ENCODE results near the gene SPINK1. TPM values are rescaled to one million over a fixed set of nuclear protein-coding genes. Genes with fewer than 3 reads are reported as not detected.

Gene SPINK1
- total and polyA plus RNA-seq, 7 experiments from 2014 or later: not detected

- CTCF ChIA-PET: interaction anchor here (0.5 kb wide), 1 partner anchor 1119 kb away, joined by 3 read pairs; no protein-coding TSS in a partner anchor
- intact Hi-C loops (cut with micrococcal nuclease): no loop called here
- H3K27me3 Mint-ChIP-seq: peaks cover 0 to 18% (median 10%) of the 10 kb centered on the region in 5 donors
Measured at GRCh38 chr5:147845618-147846017, 14.1 kb upstream of the SPINK1 start.

GRCh38 chr5:147844846-147845245 is 13.4 kb upstream of the SPINK1 start:
- no peaks in the 10 kb centered on the region for H3K4me1 ChIP-seq (ENCODE audit: control insufficient read depth in 2 of 2, insufficient read depth in 2 of 2, low read length in 2 of 2)
- Mint-ChIP-seq H3K9me3 (peaks cover 0 to 3% (median 0%) of the 10 kb centered on the region in 11 donors), H3K4me1 (no peaks in the 10 kb centered on the region), H3K4me3 (no peak overlapping the region), H3K36me3 (no peaks in the 10 kb centered on the region), H3K27me3 (peaks cover 0 to 18% (median 10%) of the 10 kb centered on the region in 5 donors), H3K27ac (no peak overlapping the region)
- DNase-seq (no peak), ATAC-seq (no peak)
- H3K9me3 ChIP-seq (ENCODE audit: control insufficient read depth in 2 of 3, low read length in 3 of 3): no peaks in the 10 kb centered on the region
- ChIA-PET POLR2A (no interaction called here), CTCF (interaction anchor here (0.5 kb wide), 1 partner anchor 1118 kb away, joined by 3 read pairs; no protein-coding TSS in a partner anchor)
- intact Hi-C loops (cut with micrococcal nuclease): no loop called here
- no peaks in the 10 kb centered on the region for H3K36me3 ChIP-seq (ENCODE audit: control insufficient read depth in 2 of 3, insufficient read depth in 3 of 3, low read length in 3 of 3)
- no peak overlapping the region for H3K27ac ChIP-seq (ENCODE audit: low read depth, low read length)
- no peaks in the 10 kb centered on the region for H3K27me3 ChIP-seq (ENCODE audit: control insufficient read depth in 2 of 2, insufficient read depth in 2 of 2, low read length in 2 of 2)
- H3K4me3 ChIP-seq (ENCODE audit: low read length): no peak overlapping the region

More at GRCh38 chr5:147845618-147846017, 14.1 kb upstream of the SPINK1 start:
- H3K4me3 Mint-ChIP-seq: no peak overlapping the region
- H3K36me3 Mint-ChIP-seq: no peaks in the 10 kb centered on the region
- H3K4me1 Mint-ChIP-seq: no peaks in the 10 kb centered on the region
- H3K27ac ChIP-seq (ENCODE audit: low read depth, low read length): no peak overlapping the region
- no peaks in the 10 kb centered on the region for H3K36me3 ChIP-seq (ENCODE audit: control insufficient read depth in 2 of 3, insufficient read depth in 3 of 3, low read length in 3 of 3)
- no peak overlapping the region for H3K4me3 ChIP-seq (ENCODE audit: low read length)
- peaks cover 0 to 3% (median 0%) of the 10 kb centered on the region in 11 donors for H3K9me3 Mint-ChIP-seq
- H3K27me3 ChIP-seq (ENCODE audit: control insufficient read depth in 2 of 2, insufficient read depth in 2 of 2, low read length in 2 of 2): no peaks in the 10 kb centered on the region
- POLR2A ChIA-PET: no interaction called here
- H3K27ac Mint-ChIP-seq: no peak overlapping the region
- DNase-seq (no peak), ATAC-seq (no peak)
- no peaks in the 10 kb centered on the region for H3K4me1 ChIP-seq (ENCODE audit: control insufficient read depth in 2 of 2, insufficient read depth in 2 of 2, low read length in 2 of 2)
- no peaks in the 10 kb centered on the region for H3K9me3 ChIP-seq (ENCODE audit: control insufficient read depth in 2 of 3, low read length in 3 of 3)

DNA sequence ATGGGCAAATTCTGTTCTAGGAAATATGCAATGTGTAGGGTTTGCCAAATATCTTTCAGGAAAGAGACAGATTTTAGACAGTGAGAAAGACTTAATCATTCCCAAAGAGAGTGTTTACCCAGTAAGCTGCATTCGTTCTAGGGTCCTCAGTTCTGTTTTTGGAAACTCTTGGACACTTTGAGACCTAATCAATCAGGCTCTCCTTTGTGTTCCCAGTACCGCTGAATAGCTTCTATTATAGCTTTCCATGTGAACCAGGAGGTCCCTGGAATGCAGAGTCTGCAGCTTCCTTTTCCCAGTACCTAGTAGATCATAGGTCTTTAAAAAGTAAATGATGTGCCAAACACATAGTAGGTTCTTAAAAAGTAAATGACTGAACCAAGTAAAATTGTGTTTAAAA is 11.4 kb upstream of the SPINK1 start:
- Mint-ChIP-seq H3K4me3 (no peak overlapping the region), H3K4me1 (no peaks in the 10 kb centered on the region), H3K36me3 (no peaks in the 10 kb centered on the region), H3K27ac (no peak overlapping the region), H3K27me3 (peaks cover 0 to 23% (median 14%) of the 10 kb centered on the region in 5 donors), H3K9me3 (peaks cover 0 to 7% (median 0%) of the 10 kb centered on the region in 11 donors)
- intact Hi-C loops (cut with micrococcal nuclease): no loop called here
- no peak for ATAC-seq
- ChIA-PET POLR2A (no interaction called here), CTCF (no interaction called here)
- H3K27ac ChIP-seq (ENCODE audit: low read depth, low read length): no peak overlapping the region
- no peaks in the 10 kb centered on the region for H3K27me3 ChIP-seq (ENCODE audit: control insufficient read depth in 2 of 2, insufficient read depth in 2 of 2, low read length in 2 of 2)
- no peak for DNase-seq
- no peaks in the 10 kb centered on the region for H3K36me3 ChIP-seq (ENCODE audit: control insufficient read depth in 2 of 3, insufficient read depth in 3 of 3, low read length in 3 of 3)
- no peaks in the 10 kb centered on the region for H3K9me3 ChIP-seq (ENCODE audit: control insufficient read depth in 2 of 3, low read length in 3 of 3)
- no peak overlapping the region for H3K4me3 ChIP-seq (ENCODE audit: low read length)
- no peaks in the 10 kb centered on the region for H3K4me1 ChIP-seq (ENCODE audit: control insufficient read depth in 2 of 2, insufficient read depth in 2 of 2, low read length in 2 of 2)

GRCh38 chr5:147836439-147836838 is 5.0 kb upstream of the SPINK1 start:
- no peak for DNase-seq
- POLR2A ChIA-PET: no interaction called here
- Histone ChIP-seq H3K4me1 (ENCODE audit: control insufficient read depth in 2 of 2, insufficient read depth in 2 of 2, low read length in 2 of 2) (no peaks in the 10 kb centered on the region), H3K36me3 (ENCODE audit: control insufficient read depth in 2 of 3, insufficient read depth in 3 of 3, low read length in 3 of 3) (no peaks in the 10 kb centered on the region), H3K27ac (ENCODE audit: low read depth, low read length) (no peak overlapping the region), H3K4me3 (ENCODE audit: low read length) (no peak overlapping the region), H3K9me3 (ENCODE audit: control insufficient read depth in 2 of 3, low read length in 3 of 3) (no peaks in the 10 kb centered on the region), H3K27me3 (ENCODE audit: control insufficient read depth in 2 of 2, insufficient read depth in 2 of 2, low read length in 2 of 2) (peaks cover 0 to 3% of the 10 kb centered on the region in 2 donors)
- H3K9me3 Mint-ChIP-seq: peaks cover 0 to 4% (median 0%) of the 10 kb centered on the region in 11 donors
- H3K27me3 Mint-ChIP-seq: peaks cover 4 to 14% (median 6%) of the 10 kb centered on the region in 5 donors
- H3K4me3 Mint-ChIP-seq: no peak overlapping the region
- ATAC-seq: no peak
- intact Hi-C loops (cut with micrococcal nuclease): no loop called here
- CTCF ChIA-PET: no interaction called here
- H3K36me3 Mint-ChIP-seq: no peaks in the 10 kb centered on the region
- no peak overlapping the region for H3K27ac Mint-ChIP-seq
- no peaks in the 10 kb centered on the region for H3K4me1 Mint-ChIP-seq

GRCh38 chr5:147835386-147835798 is 3.9 kb upstream of the SPINK1 start:
- Mint-ChIP-seq H3K9me3 (peaks cover 0 to 4% (median 0%) of the 10 kb centered on the region in 11 donors), H3K27ac (no peak overlapping the region), H3K36me3 (no peaks in the 10 kb centered on the region), H3K4me3 (no peak overlapping the region), H3K4me1 (no peaks in the 10 kb centered on the region), H3K27me3 (peaks cover 4 to 10% (median 7%) of the 10 kb centered on the region in 5 donors)
- H3K4me3 ChIP-seq (ENCODE audit: low read length): no peak overlapping the region
- H3K36me3 ChIP-seq (ENCODE audit: control insufficient read depth in 2 of 3, insufficient read depth in 3 of 3, low read length in 3 of 3): no peaks in the 10 kb centered on the region
- intact Hi-C loops (cut with micrococcal nuclease): no loop called here
- no peak overlapping the region for H3K27ac ChIP-seq (ENCODE audit: low read depth, low read length)
- POLR2A ChIA-PET: no interaction called here
- DNase-seq (no peak), ATAC-seq (no peak)
- H3K4me1 ChIP-seq (ENCODE audit: control insufficient read depth in 2 of 2, insufficient read depth in 2 of 2, low read length in 2 of 2): no peaks in the 10 kb centered on the region
- peaks cover 0 to 3% of the 10 kb centered on the region in 2 donors for H3K27me3 ChIP-seq (ENCODE audit: control insufficient read depth in 2 of 2, insufficient read depth in 2 of 2, low read length in 2 of 2)
- CTCF ChIA-PET: no interaction called here
- H3K9me3 ChIP-seq (ENCODE audit: control insufficient read depth in 2 of 3, low read length in 3 of 3): no peaks in the 10 kb centered on the region

- DNase-seq: no peak
- no peaks in the 10 kb centered on the region for H3K4me1 ChIP-seq (ENCODE audit: control insufficient read depth in 2 of 2, insufficient read depth in 2 of 2, low read length in 2 of 2)
- peaks cover 0 to 3% of the 10 kb centered on the region in 2 donors for H3K27me3 ChIP-seq (ENCODE audit: control insufficient read depth in 2 of 2, insufficient read depth in 2 of 2, low read length in 2 of 2)
- H3K9me3 ChIP-seq (ENCODE audit: control insufficient read depth in 2 of 3, low read length in 3 of 3): no peaks in the 10 kb centered on the region
- Mint-ChIP-seq H3K4me3 (no peak overlapping the region), H3K9me3 (no peaks in the 10 kb centered on the region), H3K27ac (no peak overlapping the region), H3K36me3 (no peaks in the 10 kb centered on the region), H3K27me3 (peaks cover 5 to 19% (median 6%) of the 10 kb centered on the region in 5 donors), H3K4me1 (no peaks in the 10 kb centered on the region)
- POLR2A ChIA-PET: no interaction called here
- H3K27ac ChIP-seq (ENCODE audit: low read depth, low read length): no peak overlapping the region
- intact Hi-C loops (cut with micrococcal nuclease): no loop called here
- H3K36me3 ChIP-seq (ENCODE audit: control insufficient read depth in 2 of 3, insufficient read depth in 3 of 3, low read length in 3 of 3): no peaks in the 10 kb centered on the region
- H3K4me3 ChIP-seq (ENCODE audit: low read length): no peak overlapping the region
- CTCF ChIA-PET: no interaction called here
- ATAC-seq: no peak
Measured at GRCh38 chr5:147832541-147832940, 1.1 kb upstream of the SPINK1 start.

GRCh38 chr5:147830035-147830434 is 1.4 kb downstream of the SPINK1 start:
- H3K36me3 ChIP-seq (ENCODE audit: control insufficient read depth in 2 of 3, insufficient read depth in 3 of 3, low read length in 3 of 3): no peaks in the 10 kb centered on the region
- H3K27ac ChIP-seq (ENCODE audit: low read depth, low read length): no peak overlapping the region
- DNase-seq (no peak), ATAC-seq (no peak)
- H3K9me3 ChIP-seq (ENCODE audit: control insufficient read depth in 2 of 3, low read length in 3 of 3): no peaks in the 10 kb centered on the region
- H3K4me1 ChIP-seq (ENCODE audit: control insufficient read depth in 2 of 2, insufficient read depth in 2 of 2, low read length in 2 of 2): no peaks in the 10 kb centered on the region
- H3K9me3 Mint-ChIP-seq: no peaks in the 10 kb centered on the region
- no peak overlapping the region for H3K27ac Mint-ChIP-seq
- ChIA-PET POLR2A (no interaction called here), CTCF (no interaction called here)
- H3K27me3 Mint-ChIP-seq: peaks cover 5 to 20% (median 10%) of the 10 kb centered on the region in 5 donors
- no peak overlapping the region for H3K4me3 Mint-ChIP-seq
- H3K4me1 Mint-ChIP-seq: no peaks in the 10 kb centered on the region
- H3K4me3 ChIP-seq (ENCODE audit: low read length): no peak overlapping the region
- intact Hi-C loops (cut with micrococcal nuclease): no loop called here
- peaks cover 0 to 3% of the 10 kb centered on the region in 2 donors for H3K27me3 ChIP-seq (ENCODE audit: control insufficient read depth in 2 of 2, insufficient read depth in 2 of 2, low read length in 2 of 2)
- no peaks in the 10 kb centered on the region for H3K36me3 Mint-ChIP-seq

All from naive thymus-derived CD4-positive, alpha-beta T cell (primary cell).